ENCODE results near the gene SH3GL1.

DNA sequence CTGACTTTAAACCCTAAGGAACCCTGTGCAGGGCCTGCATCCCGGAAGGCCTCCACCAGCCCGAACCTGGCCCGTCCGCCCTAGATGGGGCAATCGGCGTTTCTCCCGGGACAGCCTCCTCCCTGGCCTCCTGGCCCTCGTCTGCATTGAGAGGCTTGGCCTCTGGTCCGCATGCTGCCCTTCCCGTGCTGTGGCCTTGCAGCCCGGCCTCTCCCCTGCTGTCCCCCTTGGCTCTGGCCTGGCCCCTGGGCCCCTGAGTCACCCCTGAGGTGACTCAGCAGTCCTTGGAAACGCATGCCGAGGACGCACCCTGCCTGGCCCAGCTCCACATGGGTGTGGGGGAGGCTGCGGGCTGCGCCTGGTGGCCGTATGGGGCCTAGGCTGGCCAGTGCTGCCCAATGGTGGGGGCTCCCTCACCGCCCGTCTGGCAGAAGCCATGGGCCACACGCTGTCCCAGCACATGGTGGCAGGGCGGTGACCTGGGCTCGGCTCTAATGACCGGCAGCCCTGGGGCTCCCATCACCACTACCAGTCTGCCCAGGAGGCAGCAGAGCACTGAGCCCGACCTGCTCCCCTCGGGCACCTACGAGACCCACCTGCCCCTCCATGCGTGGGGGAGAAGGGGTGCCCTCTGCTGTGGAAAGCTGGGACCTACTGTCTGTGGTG, 25.7 kb downstream of the SH3GL1 start:
- TF ChIP-seq CTCF (conservative IDR thresholded peaks at IDR 0.05; ENCODE audit: low read depth, low read length): no peak
- no peak for TF ChIP-seq EZH2 (IDR thresholded peaks at IDR 0.05; ENCODE audit: borderline replicate concordance, low read depth, low read length, poor library complexity, severe bottlenecking)
